ENCODE measurements around the gene IFNL3.

GRCh38 chr19:39224910-39225309 lies 19.9 kb downstream of the IFNL3 start:
- no peak for TF ChIP-seq EZH2phosphoT487 (IDR thresholded peaks at IDR 0.05; ENCODE audit: low read depth)
- TF ChIP-seq, protein P1, sequence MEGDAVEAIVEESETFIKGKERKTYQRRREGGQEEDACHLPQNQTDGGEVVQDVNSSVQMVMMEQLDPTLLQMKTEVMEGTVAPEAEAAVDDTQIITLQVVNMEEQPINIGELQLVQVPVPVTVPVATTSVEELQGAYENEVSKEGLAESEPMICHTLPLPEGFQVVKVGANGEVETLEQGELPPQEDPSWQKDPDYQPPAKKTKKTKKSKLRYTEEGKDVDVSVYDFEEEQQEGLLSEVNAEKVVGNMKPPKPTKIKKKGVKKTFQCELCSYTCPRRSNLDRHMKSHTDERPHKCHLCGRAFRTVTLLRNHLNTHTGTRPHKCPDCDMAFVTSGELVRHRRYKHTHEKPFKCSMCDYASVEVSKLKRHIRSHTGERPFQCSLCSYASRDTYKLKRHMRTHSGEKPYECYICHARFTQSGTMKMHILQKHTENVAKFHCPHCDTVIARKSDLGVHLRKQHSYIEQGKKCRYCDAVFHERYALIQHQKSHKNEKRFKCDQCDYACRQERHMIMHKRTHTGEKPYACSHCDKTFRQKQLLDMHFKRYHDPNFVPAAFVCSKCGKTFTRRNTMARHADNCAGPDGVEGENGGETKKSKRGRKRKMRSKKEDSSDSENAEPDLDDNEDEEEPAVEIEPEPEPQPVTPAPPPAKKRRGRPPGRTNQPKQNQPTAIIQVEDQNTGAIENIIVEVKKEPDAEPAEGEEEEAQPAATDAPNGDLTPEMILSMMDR (IDR thresholded peaks at IDR 0.05; ENCODE audit: low read depth, low read length) = peak; percentile 48

All from OCI-LY3 (cell line).